Loucy (cell line): ENCODE data around the gene TIMM29.
"Not testable (repeated sequence)": the region's sequence is repeated elsewhere in the genome, so short reads cannot be mapped to it uniquely, and the experiment has no call there.

Experiments
- H2AFZ ChIP-seq: fragments of 200-600 bp; sonication (generic); 2 replicates; pipeline ENCODE4 v1.6.0; 2016; ENCODE audit warnings: antibody characterized with exemption, mild to moderate bottlenecking, low read length, moderate library complexity
- H3F3A ChIP-seq: fragments of 200-600 bp; 2 replicates; pipeline ENCODE4 v1.6.0; 2016; ENCODE audit warnings: antibody characterized with exemption, low read depth, mild to moderate bottlenecking
- H3K27me3 ChIP-seq: fragments of 200-600 bp; sonication (generic); 2 replicates; pipeline ENCODE4 v1.6.1; 2014; ENCODE audit warnings: low read length, mild to moderate bottlenecking; ENCODE audit not compliant: insufficient read depth, poor library complexity, severe bottlenecking
- H3K36me3 ChIP-seq: fragments of 200-600 bp; sonication (generic); 2 replicates; pipeline ENCODE4 v1.6.1; 2016; ENCODE audit warnings: low read length; ENCODE audit not compliant: insufficient read depth
- H3K4me1 ChIP-seq: fragments of 200-600 bp; sonication (generic); 2 replicates; pipeline ENCODE4 v1.5.1; 2014; ENCODE audit warnings: low read length, mild to moderate bottlenecking; ENCODE audit not compliant: insufficient read depth, poor library complexity, severe bottlenecking
- H3K4me2 ChIP-seq: fragments of 200-600 bp; sonication (generic); 2 replicates; pipeline ENCODE4 v1.6.0; 2014; ENCODE audit warnings: antibody characterized with exemption, low read length, low read depth, mild to moderate bottlenecking; ENCODE audit not compliant: poor library complexity, severe bottlenecking
- H3K4me3 ChIP-seq: fragments of 200-600 bp; sonication (generic); 2 replicates; pipeline ENCODE4 v1.5.1; 2014; ENCODE audit warnings: low read length, mild to moderate bottlenecking, mixed read lengths; ENCODE audit not compliant: poor library complexity, severe bottlenecking
- H3K79me2 ChIP-seq: fragments of 200-600 bp; sonication (generic); 2 replicates; pipeline ENCODE4 v1.6.1; 2014; ENCODE audit warnings: low read length; ENCODE audit not compliant: insufficient read depth
- H3K9ac ChIP-seq: fragments of 200-600 bp; sonication (generic); 2 replicates; pipeline ENCODE4 v1.6.0; 2014; ENCODE audit warnings: mild to moderate bottlenecking, low read depth, low read length, moderate library complexity; ENCODE audit not compliant: poor library complexity, severe bottlenecking
- H3K9me2 ChIP-seq: fragments of 200-600 bp; sonication (generic); replicated peaks from 2 replicates; pipeline ENCODE4 v1.6.1; 2016; ENCODE audit warnings: low read depth, low read length, mixed read lengths
- H3K9me3 ChIP-seq: fragments of 200-600 bp; sonication (generic); 2 replicates; pipeline ENCODE4 v1.6.1; 2014; ENCODE audit warnings: mild to moderate bottlenecking, antibody characterized with exemption, low read length, low read depth; ENCODE audit not compliant: insufficient read depth
- H4K20me1 ChIP-seq: fragments of 200-600 bp; sonication (generic); 2 replicates; pipeline ENCODE4 v1.6.0; 2014; ENCODE audit warnings: antibody characterized with exemption, low read length, mild to moderate bottlenecking; ENCODE audit not compliant: insufficient read depth, poor library complexity, severe bottlenecking
- CTCF ChIP-seq: fragments of 200-600 bp; sonication (generic); conservative IDR thresholded peaks from 2 replicates; pipeline ENCODE4 v1.5.1; 2014; ENCODE audit warnings: mild to moderate bottlenecking, antibody characterized with exemption, low read length
- EZH2phosphoT487 ChIP-seq: fragments of 200-600 bp; IDR thresholded peaks from 2 replicates; pipeline ENCODE4 v1.6.1; 2018; ENCODE audit warnings: antibody characterized with exemption, mild to moderate bottlenecking, moderate library complexity, borderline replicate concordance

TIMM29 gene

GRCh38 chr19:10945264-10945663, 16.7 kb downstream of the TIMM29 start:
- H3K9me3 ChIP-seq = no peaks in the 10 kb centered on the region
- H3K36me3 ChIP-seq = no peaks in the 10 kb centered on the region
- H4K20me1 ChIP-seq = no peaks in the 10 kb centered on the region
- H2AFZ ChIP-seq = no peak overlapping the region
- no peaks in the 10 kb centered on the region for H3K9me2 ChIP-seq
- no peak overlapping the region for H3K9ac ChIP-seq
- H3F3A ChIP-seq = no peaks in the 10 kb centered on the region
- H3K27me3 ChIP-seq = no peaks in the 10 kb centered on the region
- no peaks in the 10 kb centered on the region for H3K79me2 ChIP-seq
- no peak overlapping the region for H3K4me3 ChIP-seq
- TF ChIP-seq CTCF = no peak
- TF ChIP-seq EZH2phosphoT487 = no peak
- H3K4me2 ChIP-seq = no peak overlapping the region
- H3K4me1 ChIP-seq = no peaks in the 10 kb centered on the region

DNA sequence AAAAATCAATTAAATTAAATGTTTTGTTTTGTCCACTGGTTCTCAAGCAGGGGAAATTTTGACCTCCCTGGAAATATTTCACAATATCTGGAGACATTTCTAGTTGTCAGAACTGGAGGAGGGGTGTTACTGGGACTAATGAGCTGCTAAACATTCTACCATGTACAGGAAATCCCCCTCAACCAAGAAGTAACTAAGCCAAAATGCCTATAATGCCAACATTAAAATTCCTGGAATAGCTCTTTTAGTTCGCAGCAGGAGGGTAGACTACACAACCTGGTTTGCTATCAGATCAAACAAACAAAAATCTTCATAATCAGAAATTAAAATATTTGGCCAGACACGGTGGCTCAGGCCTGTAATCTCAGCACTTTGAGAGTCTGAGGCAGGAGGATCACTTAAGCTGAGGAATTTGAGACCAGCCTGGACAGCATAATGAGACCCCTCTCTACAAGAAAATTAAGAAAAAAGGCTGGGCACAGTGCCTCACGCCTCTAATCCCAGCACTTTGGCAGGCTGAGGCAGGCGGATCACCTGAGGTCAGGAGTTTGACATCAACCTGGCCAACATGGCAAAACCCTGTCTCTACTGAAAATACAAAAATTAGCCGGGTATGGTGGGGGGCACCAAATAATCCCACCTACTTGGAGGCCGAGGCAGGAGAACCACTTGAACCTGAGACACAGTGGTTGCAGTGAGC, 18.5 kb downstream of the TIMM29 start:
- Histone ChIP-seq H3K79me2 (no peaks in the 10 kb centered on the region), H3K4me2 (no peak overlapping the region), H3K9ac (no peak overlapping the region), H2AFZ (no peak overlapping the region), H3K36me3 (no peaks in the 10 kb centered on the region), H3F3A (no peaks in the 10 kb centered on the region), H3K9me3 (no peaks in the 10 kb centered on the region), H3K4me1 (no peaks in the 10 kb centered on the region), H3K27me3 (no peaks in the 10 kb centered on the region), H4K20me1 (no peaks in the 10 kb centered on the region), H3K4me3 (no peak overlapping the region), H3K9me2 (no peaks in the 10 kb centered on the region)
- no peak for TF ChIP-seq CTCF

- Histone ChIP-seq H3K4me1 (no peaks in the 10 kb centered on the region), H3K9me3 (no peaks in the 10 kb centered on the region), H3K27me3 (no peaks in the 10 kb centered on the region), H3K79me2 (no peaks in the 10 kb centered on the region), H4K20me1 (no peaks in the 10 kb centered on the region), H3K36me3 (no peaks in the 10 kb centered on the region), H3F3A (no peaks in the 10 kb centered on the region), H3K9ac (no peak overlapping the region), H3K9me2 (no peaks in the 10 kb centered on the region), H3K4me2 (no peak overlapping the region), H2AFZ (no peak overlapping the region), H3K4me3 (no peak overlapping the region)
- TF ChIP-seq CTCF (no peak), EZH2phosphoT487 (no peak)
Observed at GRCh38 chr19:10952809-10953208, 24.2 kb downstream of the TIMM29 start.

DNA sequence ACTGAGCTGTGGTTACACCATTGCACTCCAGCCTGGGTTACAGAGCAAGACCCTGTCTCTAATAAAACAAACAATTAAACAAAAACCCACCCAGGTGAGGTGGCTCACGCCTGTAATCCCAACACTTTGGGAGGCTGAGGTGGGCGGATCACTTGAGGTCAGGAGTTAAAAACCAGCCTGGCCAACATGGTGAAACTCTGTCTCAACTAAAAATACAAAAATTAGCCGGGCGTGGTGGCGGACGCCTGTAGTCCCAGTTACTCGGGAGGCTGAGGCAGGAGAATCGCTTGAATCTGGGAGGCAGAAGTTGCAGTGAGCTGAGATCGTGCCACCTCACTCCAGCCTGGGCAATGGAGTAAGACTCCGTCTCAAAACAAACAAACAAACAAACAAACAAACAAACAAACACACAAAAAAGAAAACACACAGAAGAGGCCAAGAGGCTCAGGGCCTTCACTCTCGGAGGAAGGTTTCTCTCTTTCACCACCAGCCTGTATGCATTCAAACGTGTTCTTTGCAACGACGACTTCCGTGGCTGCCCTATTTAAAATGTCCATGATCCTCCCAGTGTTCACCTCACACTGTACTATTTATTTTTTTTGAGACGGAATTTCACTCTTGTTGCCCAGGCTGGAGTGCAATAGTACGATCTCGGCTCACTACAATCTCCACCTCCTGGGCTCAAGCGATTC, 30.8 kb downstream of the TIMM29 start:
- Histone ChIP-seq H3K4me2 (peak overlapping the region; percentile 78), H4K20me1 (peaks cover 25% of the 10 kb centered on the region), H3K4me1 (peaks cover 13% of the 10 kb centered on the region), H3K4me3 (peak overlapping the region; percentile 78), H3K79me2 (peaks cover 48% of the 10 kb centered on the region), H3K9ac (peak overlapping the region; percentile 86)
- not testable (repeated sequence) for H3K9me3 ChIP-seq, H3F3A ChIP-seq, H3K9me2 ChIP-seq, H3K36me3 ChIP-seq, H3K27me3 ChIP-seq, H2AFZ ChIP-seq
